ENCODE data around the gene C6orf141. TPM values are rescaled to one million over a fixed set of nuclear protein-coding genes. Genes with fewer than 3 reads are reported as not detected.

The C6orf141 gene
- total and polyA plus RNA-seq, 2 of the 13 experiments (the other 11 are each of a cell fraction or from before 2014, with no cell fraction given), result 0.07 TPM; not detected in 1

- in situ Hi-C loops (cut with HindIII; ENCODE audit: extremely low pct_ligation_motif_present, low pct_unique_long_range_greater_than_20kb), result no loop called here
- no peak for FAIRE-seq
- intact Hi-C loops (cut with micrococcal nuclease; ENCODE audit: unreplicated experiment), result no loop called here
- ChIA-PET CTCF (ENCODE audit: low intra/inter-chr PET ratio, low total read pairs) (no interaction called here), POLR2A (no interaction called here)
- 24% methylated on average over 1 of the region's 1 CpG for WGBS (ENCODE audit: low lambda C conversion rate)
- peak; percentile 44; the same call in 1 of the 3 replicates for ATAC-seq
- Histone ChIP-seq H3K79me2 (ENCODE audit: insufficient read depth, low read length) (no peaks in the 10 kb centered on the region), H3K27me3 (ENCODE audit: control insufficient read depth in 1 of 2, insufficient read depth in 2 of 2, low read length in 2 of 2) (no peaks in the 10 kb centered on the region), H3K4me1 (ENCODE audit: insufficient read depth, low read length) (no peaks in the 10 kb centered on the region), H3K9ac (ENCODE audit: insufficient read depth, low read depth, low read length) (no peak overlapping the region), H3K27ac (ENCODE audit: extremely low read length, insufficient read depth, low read length) (no peak overlapping the region), H3K4me2 (ENCODE audit: low read depth, low read length) (no peak overlapping the region), H3K36me3 (replicated peaks in 1 of 2; ENCODE audit: control insufficient read depth in 1 of 2, insufficient read depth in 2 of 2, low read length in 2 of 2) (no peaks in the 10 kb centered on the region), H3K4me3 (replicated peaks in 1 of 3; ENCODE audit: insufficient read depth in 1 of 3, low read depth in 2 of 3, low read length in 3 of 3) (no peak overlapping the region), H2AFZ (ENCODE audit: low read length) (no peak overlapping the region), H4K20me1 (ENCODE audit: insufficient read depth, low read length) (no peaks in the 10 kb centered on the region), H3K9me3 (ENCODE audit: low read length) (no peaks in the 10 kb centered on the region)
- DNase-seq (ENCODE audit: low spot score), result no peak
- no TSS peak for BruUV-seq (replicated peaks)
- TF ChIP-seq ZNF138 (CRISPR knock-in tag; IDR thresholded peaks at IDR 0.05; ENCODE audit: low read depth) (no peak), DPF2 (CRISPR knock-in tag; IDR thresholded peaks at IDR 0.05; ENCODE audit: borderline replicate concordance, low read depth) (no peak), ZSCAN30 (CRISPR knock-in tag; IDR thresholded peaks at IDR 0.05) (no peak), ZNF329 (CRISPR knock-in tag; IDR thresholded peaks at IDR 0.05; ENCODE audit: low read depth) (no peak), ZNF724P (CRISPR knock-in tag; IDR thresholded peaks at IDR 0.05; ENCODE audit: borderline replicate concordance) (no peak), ZNF646 (CRISPR knock-in tag; IDR thresholded peaks at IDR 0.05) (no peak), ATRX (CRISPR knock-in tag; IDR thresholded peaks at IDR 0.05; ENCODE audit: borderline replicate concordance) (no peak), ZSCAN31 (CRISPR knock-in tag; IDR thresholded peaks at IDR 0.05; ENCODE audit: low read depth) (no peak), SP1 (IDR thresholded peaks at IDR 0.05) (no peak), SP1 (CRISPR knock-in tag; IDR thresholded peaks at IDR 0.05) (no peak), ZBTB37 (CRISPR knock-in tag; IDR thresholded peaks at IDR 0.05) (no peak), NR3C1 (CRISPR knock-in tag; IDR thresholded peaks at IDR 0.05) (no peak), KLF6 (CRISPR knock-in tag; IDR thresholded peaks at IDR 0.05) (no peak), PHB2 (IDR thresholded peaks at IDR 0.05; ENCODE audit: partially characterized antibody) (no peak)
- TF ChIP-seq, protein P1, sequence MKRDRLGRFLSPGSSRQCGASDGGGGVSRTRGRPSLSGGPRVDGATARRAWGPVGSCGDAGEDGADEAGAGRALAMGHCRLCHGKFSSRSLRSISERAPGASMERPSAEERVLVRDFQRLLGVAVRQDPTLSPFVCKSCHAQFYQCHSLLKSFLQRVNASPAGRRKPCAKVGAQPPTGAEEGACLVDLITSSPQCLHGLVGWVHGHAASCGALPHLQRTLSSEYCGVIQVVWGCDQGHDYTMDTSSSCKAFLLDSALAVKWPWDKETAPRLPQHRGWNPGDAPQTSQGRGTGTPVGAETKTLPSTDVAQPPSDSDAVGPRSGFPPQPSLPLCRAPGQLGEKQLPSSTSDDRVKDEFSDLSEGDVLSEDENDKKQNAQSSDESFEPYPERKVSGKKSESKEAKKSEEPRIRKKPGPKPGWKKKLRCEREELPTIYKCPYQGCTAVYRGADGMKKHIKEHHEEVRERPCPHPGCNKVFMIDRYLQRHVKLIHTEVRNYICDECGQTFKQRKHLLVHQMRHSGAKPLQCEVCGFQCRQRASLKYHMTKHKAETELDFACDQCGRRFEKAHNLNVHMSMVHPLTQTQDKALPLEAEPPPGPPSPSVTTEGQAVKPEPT (CRISPR knock-in tag; IDR thresholded peaks at IDR 0.05; ENCODE audit: low read depth), result no peak
These were observed 26.1 kb downstream of the C6orf141 start for GRCh38 chr6:49576618-49577017.

All from HepG2 (cell line).